Measurements from ENCODE around the gene TAGLN.
"Not testable (repeated sequence)": the region's sequence is repeated elsewhere in the genome, so short reads cannot be mapped to it uniquely, and the experiment has no call there.

TAGLN gene

DNA sequence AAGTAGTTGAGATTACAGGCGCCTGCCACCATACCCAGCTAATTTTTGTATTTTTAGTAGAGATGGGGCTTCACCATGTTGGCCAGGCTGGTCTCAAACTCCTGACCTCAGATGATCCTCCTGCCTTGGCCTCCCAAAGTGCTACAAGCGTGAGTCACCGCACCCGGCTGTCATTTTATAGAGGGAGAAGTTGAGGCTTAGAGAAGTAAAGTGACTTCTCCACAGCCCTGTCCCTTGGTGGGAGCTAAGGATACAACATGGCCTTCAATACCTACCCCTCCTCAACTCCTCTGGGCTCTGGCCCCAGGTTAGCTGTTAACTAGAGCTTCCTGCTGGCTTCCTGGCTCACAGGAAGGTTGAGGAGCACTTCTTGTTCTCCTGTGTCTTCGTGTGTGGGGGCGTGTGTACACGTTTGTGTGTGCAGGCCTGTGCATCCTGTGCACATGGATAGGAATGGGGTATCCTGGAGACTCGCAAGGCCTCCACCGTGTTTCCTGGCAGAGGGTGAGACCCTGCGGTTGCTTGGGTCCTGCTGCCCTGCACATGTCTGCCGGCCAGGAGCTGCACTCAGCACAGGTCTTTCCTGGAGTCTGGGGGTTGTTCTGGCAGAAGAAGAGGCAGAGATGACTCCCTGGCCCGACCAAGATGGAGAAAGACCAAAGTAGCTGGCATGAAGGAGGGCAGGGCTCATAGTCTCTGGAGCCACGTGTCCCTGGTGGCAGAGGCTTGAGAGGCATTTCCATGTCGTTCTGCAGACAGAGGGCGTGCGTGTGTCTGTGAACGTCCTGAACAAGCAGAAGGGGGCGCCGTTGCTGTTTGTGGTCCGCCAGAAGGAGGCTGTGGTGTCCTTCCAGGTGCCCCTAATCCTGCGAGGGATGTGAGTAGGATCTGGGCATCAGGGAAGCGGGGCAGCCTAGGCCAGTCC is 18.2 kb upstream of the TAGLN start:
- DNase-seq (ENCODE audit: low read depth), result peak; percentile 61

DNA sequence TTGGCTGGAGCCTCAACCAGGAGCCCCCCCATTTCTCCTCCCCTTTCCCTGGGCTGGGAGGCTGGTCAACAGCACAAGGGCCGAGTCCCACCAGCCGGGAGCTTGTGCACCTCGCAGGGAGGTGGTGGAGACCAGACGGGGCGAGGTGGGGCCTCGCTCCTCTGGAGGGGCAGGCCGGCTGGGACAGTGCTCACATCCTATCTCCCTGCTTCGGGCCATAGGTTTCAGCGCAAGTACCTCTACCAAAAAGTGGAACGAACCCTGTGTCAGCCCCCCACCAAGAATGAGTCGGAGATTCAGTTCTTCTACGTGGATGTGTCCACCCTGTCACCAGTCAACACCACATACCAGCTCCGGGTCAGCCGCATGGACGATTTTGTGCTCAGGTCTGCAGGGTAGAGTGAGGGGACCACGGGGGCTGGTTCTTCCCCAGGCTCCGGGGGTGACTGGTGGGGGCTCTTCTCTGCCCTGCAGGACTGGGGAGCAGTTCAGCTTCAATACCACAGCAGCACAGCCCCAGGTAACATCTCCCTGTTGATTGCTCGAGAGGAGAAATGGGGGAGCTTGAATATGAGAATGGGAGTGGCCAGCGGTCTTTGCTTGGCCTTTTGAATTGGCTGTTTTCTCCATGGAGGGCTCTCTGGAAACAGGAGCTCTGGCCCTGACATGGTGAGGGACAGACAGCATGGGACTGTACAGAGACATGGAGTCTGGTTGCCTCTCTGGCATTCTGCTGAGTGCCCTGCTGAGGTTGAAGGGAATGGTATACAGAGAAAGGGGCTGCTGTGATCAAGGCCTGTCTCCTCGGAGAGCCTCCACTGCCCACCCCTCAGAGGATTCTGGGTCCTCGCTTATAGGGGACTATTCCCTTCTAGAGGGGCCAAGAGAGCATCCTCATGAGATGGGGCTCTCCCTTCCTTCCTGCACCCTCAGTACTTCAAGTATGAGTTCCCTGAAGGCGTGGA is 17.3 kb upstream of the TAGLN start:
- no peak for DNase-seq (ENCODE audit: low read depth)

DNA sequence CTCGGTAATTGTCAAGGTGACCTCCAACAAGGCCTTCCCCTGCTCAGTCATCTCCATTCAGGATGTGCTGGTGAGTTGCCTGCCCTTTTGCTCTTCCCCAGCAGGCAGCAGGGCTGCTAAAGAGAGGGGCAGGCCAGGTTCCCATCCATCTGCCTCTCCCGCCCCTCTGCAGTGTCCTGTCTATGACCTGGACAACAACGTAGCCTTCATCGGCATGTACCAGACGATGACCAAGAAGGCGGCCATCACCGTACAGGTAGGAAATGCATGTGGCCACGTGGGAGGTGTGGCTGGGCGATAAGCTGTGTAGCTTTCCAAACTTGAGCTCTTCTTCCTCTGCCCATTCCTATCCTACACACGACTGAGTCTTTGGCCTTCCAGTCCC is 16.6 kb upstream of the TAGLN start:
- DNase-seq (ENCODE audit: low read depth), result no peak

DNA sequence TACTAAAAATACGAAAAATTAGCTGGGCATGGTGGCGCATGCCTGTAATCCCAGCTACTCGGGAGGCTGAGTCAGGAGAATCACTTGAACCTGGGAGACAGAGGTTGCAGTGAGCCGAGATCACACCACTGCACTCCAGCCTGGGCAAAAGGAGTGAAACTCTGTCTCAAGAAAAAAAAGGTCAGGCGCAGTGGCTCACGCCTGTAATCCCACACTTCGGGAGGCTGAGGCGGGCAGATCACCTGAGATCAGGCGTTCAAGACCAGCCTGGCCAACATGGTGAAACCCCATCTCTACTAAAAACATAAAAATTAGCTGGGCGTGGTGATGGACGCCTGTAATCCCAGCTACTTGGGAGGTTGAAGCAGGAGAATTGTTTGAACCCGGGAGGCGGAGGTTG is 16.0 kb upstream of the TAGLN start:
- DNase-seq (ENCODE audit: low read depth), result not testable (repeated sequence)

DNA sequence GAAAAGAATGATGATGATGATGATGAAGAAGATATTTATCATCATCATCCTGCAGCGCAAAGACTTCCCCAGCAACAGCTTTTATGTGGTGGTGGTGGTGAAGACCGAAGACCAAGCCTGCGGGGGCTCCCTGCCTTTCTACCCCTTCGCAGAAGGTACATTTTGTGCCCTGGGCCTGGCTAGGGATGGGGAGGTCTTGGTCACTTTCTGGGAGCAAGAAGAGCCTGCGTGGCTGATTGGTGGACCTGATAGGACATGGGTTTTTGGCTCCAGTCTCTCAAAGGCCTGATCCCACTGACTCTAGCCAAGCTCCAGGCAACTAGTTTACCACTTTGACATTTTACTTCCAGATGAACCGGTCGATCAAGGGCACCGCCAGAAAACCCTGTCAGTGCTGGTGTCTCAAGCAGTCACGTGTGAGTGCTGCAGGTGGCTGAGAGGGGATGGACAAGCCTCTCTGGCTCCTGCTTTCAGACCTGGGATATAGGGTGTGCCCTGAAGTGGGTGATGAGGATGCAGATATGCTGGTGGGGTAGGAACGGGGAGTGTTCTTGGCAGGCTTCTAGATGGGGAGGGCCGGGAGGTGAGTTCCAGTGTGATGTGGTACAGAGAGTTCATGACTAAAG is 15.3 kb upstream of the TAGLN start:
- no peak for DNase-seq (ENCODE audit: low read depth)

DNA sequence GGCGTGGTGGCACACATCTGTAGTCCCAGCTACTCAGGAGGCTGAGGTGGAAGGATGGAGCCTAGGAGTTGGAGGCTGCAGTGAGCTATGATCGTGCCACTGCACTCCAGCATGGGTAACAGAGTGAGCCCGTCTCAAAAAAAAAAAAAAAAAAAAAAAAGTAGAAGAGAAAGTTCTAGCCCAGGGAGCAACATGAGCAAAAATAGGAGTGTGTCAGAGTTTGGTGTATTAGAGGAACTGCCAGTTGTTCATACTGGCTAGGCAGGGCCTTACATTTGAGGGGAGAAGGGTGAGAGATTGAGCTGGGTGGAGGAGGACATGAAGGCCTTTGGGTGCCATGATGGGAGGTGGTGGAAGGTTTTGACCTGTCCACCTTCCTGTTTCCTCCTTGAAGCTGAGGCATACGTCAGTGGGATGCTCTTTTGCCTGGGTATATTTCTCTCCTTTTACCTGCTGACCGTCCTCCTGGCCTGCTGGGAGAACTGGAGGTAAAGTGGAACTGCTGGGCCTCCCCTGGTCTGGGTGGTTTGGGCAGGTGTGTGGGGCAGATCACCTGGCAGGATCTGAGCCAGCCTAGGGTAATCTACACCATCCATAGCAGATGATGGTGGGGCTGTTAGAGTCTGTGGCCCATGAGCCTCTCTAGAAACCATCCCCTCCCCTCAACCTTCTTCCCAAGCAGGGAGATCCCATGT is 13.3 kb upstream of the TAGLN start:
- no peak for DNase-seq (ENCODE audit: low read depth)

DNA sequence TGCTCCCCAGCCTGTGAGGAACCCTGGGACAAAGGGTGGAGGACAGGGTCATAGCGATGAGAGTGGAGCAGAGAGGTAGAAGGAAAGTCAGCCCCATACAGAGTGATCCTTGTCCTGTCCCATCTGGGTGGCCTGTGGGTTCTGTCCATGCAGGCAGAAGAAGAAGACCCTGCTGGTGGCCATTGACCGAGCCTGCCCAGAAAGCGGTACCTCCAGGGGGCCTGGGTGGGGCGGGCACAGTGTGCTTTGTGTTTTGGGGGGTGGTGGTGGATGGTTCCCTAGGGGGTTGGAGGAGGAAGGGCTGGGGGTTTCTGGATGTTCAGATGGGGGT is 12.8 kb upstream of the TAGLN start:
- DNase-seq (ENCODE audit: low read depth), result no peak

DNA sequence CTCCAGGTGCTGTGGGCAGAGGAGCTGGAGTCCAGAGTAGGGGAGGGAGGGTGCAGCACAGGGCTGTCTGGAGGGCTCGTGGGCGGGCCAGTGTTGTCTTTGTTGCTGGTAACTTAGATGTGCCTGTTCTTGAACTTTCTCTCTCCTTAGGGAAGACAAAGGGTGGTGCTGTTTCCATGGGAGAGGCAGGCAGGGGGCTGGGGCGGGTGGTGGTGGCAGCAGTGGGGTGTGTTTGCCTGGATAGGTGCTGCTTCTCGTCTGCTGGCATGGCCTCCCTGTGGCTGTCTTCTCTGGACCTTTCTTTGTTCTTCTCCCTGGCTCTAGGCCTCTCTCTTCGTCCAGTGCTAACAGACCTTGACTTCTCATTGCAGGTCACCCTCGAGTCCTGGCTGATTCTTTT is 12.2 kb upstream of the TAGLN start:
- DNase-seq (ENCODE audit: low read depth), result no peak

DNA sequence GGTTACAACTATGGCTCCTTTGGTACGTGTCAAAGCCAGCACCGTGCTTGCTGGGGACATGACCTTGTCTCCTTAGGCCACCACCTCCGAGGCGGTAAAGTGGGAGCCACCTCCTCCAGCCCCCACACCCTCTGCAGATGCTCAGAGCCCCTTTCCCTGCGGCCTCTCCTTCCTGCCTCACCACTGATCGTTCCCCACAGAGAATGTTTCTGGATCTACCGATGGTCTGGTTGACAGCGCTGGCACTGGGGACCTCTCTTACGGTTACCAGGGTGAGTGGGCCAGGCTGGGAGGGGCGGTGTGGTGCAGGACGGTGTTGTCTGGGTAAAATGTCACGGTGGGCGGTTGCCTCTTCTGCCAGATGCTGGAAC is 11.8 kb upstream of the TAGLN start:
- no peak for DNase-seq (ENCODE audit: low read depth)

DNA sequence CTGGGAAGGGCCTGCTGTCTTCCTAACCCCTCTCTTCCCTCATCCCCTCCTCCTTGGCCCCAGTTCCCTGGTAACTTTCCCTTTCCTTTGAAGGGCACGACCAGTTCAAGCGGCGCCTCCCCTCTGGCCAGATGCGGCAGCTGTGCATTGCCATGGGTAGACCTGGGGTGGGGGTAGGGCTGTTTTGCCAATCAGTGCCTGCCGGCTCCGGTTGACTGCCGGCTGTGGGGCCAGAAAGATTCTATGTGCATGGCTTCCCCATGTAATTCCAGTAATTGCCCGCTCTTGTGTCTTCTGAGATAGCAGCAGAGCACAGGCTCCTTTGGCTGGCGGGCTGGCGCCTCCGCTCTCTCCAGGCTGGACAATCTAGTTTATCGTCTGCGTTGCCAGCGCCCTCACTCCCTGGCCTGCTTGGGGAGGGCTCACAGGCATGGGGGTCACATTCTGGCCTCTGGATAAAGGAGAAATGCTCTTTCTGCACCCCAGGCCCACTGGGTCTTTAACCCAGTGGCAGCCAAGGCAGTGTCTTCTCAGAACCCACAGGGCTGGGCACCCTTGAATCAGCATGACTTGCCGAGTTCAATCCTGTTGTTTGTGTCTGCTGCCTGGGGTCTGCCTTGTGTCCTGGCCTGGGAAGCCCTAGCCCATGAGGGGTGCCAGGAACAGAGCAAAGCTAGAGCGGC is 11.2 kb upstream of the TAGLN start:
- DNase-seq (ENCODE audit: low read depth), result no peak

DNA sequence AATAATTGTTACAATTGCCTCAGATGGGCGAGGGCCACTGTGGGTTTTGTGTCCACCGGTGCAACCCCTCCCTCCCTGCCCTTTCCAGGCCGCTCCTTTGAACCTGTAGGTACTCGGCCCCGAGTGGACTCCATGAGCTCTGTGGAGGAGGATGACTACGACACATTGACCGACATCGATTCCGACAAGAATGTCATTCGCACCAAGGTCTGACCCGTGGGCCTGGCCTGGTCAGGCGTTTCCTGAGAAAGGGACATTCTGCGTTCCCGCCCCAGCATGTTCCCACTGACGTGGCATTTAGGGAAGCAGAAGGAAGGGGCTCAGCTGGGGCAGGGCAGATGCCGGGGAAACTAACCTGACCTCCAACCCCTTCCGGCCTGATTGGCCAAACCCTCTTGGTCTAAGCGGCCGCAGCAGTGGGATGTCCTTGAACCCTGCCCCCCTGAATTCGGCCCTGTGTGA is 10.5 kb upstream of the TAGLN start:
- DNase-seq (ENCODE audit: low read depth), result no peak

DNA sequence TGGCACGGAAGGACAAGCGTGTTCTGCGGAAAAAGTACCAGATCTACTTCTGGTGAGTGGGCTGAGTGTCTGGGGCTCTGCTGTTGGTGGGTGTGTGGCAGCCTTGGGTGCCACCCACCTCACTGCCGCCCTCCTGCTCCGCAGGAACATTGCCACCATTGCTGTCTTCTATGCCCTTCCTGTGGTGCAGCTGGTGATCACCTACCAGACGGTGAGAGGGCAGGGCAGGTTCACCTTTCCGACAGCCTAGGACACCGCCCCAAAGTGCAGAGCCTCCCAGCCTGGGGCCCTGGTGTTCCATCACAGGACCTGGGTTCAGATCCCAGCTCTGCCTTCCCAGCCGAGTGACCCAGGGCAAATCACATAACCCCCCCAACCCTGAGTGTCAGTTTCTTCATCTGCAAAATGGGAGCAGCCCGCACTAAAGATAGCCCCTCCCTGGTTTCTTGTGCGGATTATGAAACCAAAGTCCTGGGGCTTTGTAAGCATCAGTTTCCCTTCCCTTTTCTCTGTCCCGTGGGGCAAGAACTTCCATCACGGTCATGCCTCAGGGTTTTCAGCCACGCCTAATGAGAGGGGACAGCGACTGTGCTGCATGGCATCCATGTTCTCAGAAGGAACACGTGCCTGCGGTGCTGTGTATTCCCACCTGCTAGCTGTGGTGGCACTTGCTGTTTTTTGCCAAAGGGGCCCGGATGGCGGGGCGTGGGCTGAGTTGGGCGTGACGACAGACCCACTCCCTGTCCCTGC is 9.8 kb upstream of the TAGLN start:
- DNase-seq (ENCODE audit: low read depth), result no peak

DNA sequence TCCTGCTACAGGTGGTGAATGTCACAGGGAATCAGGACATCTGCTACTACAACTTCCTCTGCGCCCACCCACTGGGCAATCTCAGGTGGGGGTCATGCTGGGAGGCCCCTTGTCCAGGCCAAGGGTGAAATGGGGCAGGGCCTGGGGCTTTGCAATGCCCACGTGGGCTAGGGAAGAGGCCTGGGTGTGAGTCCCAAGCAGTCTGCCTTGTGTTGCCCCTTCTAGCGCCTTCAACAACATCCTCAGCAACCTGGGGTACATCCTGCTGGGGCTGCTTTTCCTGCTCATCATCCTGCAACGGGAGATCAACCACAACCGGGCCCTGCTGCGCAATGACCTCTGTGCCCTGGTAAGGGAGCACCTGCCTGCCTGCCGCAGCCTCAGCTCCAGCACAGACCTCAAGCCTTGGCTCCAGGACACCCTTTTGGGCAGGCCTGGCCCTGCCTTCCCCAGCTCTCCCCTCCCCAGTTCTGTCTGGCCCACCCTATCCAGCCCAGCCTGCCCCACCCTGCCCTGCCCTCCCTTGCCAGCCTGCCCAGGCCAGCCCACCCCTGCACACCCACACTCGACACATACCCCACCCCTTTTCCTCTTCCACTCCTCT is 9.1 kb upstream of the TAGLN start:
- no peak for DNase-seq (ENCODE audit: low read depth)

DNA sequence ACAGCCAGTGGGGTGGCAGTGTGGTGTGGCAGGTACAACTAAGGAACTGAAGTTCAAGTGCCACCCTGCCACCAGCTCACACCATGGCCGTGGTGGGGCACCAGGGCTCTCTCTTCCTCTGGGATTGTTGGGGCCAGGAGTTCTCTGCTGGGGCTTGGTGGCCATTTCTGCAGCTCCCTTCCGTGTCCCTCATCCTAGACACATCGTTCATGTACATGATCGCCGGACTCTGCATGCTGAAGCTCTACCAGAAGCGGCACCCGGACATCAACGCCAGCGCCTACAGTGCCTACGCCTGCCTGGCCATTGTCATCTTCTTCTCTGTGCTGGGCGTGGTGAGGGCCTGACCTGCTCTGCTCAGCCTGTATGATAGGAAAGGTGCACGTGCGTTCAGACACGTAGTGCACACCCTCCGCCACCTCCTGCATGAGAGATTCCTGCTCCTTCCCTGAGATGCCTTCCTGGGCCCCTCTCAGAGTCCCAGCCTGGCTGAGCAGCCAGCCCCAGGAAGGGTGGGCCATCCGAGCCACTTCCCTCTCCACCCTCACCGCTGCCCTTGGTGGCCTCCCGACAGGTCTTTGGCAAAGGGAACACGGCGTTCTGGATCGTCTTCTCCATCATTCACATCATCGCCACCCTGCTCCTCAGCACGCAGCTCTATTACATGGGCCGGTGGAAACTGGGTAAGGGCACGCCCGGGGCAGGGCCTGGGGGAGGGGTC is 7.3 kb upstream of the TAGLN start:
- no peak for DNase-seq (ENCODE audit: low read depth)

DNA sequence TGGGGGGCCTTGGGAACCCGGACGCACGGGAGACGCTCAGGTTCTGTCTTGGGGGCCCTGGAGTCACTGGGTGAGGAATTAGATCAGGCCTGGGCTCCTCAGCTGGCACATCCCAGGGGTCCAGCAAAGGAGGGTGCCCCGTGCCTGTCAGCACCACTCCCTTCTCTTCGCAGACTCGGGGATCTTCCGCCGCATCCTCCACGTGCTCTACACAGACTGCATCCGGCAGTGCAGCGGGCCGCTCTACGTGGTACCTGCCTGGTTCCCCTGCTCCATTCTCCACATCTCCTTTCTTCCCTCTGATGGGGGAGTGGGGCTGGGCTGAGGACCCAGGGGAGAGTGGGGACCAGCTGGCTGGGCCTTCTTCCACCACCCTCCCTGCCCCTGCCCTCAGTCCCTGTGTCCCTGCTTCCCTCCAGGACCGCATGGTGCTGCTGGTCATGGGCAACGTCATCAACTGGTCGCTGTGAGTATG is 6.7 kb upstream of the TAGLN start:
- no peak for DNase-seq (ENCODE audit: low read depth)

DNA sequence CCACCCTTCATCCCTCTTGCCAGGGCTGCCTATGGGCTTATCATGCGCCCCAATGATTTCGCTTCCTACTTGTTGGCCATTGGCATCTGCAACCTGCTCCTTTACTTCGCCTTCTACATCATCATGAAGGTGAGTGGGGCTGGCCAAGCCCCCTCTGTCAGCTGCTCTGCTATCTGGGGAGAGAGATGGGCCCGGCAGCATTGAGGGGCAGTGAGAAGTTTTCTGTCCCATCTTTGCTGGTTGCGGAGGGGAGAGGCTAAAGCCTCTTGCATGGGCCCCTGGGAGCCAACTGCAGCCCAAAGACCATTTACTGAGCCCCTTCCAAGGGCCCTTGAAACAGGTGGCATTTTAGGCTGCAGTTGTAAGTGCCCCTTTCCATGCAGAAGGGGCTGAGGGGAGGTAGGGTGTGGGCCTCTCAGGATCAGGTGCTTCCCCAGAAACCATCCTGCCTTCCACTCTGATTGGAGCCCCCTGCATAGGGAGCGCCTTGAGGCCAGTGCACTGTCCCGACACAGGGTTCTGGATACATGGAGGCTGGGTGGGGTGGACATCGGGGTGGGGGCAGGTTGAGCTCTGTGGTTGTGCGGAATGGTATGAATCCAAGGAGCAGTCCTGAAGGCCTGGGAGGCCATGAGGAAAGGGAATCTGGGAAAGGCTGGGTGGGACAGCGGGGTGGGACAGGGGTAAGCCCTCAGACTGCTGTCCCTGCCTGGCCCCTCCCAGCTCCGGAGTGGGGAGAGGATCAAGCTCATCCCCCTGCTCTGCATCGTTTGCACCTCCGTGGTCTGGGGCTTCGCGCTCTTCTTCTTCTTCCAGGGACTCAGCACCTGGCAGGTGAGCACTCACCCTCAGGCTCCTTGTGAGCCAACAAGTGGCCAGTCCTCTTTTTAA is 5.8 kb upstream of the TAGLN start:
- no peak for DNase-seq (ENCODE audit: low read depth)

DNA sequence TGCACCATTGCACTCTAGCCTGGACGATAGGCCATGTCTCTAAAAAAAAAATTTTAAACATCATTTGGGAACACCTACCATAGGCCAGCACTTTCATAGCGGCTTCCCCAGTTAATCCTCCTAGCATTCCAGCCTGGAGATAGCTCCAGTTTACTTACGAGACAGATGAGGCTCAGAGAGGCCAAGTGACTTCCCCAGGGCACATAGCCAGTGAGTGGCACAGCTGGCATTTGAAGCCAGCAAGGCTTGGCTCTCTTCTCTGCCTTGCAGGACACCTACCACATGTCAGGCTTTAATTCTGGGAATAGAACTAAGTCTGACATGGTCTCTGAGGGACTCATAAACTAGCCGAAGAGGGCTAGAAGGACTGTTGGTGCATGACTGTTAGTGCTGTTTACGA is 4.9 kb upstream of the TAGLN start:
- no peak for DNase-seq (ENCODE audit: low read depth)

DNA sequence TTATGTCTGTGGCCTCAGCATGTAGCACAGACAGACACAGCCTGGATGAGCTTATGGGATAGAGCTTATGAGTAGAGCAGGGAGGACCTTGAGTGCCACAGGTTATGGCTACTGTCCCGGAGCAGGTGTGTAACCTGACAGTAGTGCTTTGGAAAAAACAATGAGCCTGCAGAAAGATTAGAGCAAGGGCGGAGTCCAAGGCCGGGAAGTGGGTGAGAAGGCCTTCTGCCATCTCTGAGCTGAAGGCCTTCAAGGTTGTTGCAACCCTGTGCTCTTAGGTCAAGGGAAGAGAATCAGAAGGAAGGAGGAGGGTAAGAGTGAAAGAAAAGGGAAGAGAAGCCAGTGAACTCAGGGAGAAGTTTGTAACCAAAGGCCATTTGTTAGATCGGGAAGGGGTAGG is 3.9 kb upstream of the TAGLN start:
- no peak for DNase-seq (ENCODE audit: low read depth)

All from stromal cell of bone marrow (primary cell).